ENCODE data around the gene BTBD17.

The BTBD17 gene

GRCh38 chr17:74389084-74389753, 27.6 kb upstream of the BTBD17 start:
- no peak for DNase-seq (ENCODE audit: low read depth in 1 of 2, low spot score in 1 of 2)

GRCh38 chr17:74387365-74388218, 25.9 kb upstream of the BTBD17 start:
- DNase-seq (ENCODE audit: low read depth in 1 of 2, low spot score in 1 of 2), result no peak

- DNase-seq (ENCODE audit: low read depth in 1 of 2, low spot score in 1 of 2), result no peak
Observed at GRCh38 chr17:74386386-74386785, 24.7 kb upstream of the BTBD17 start.

DNA sequence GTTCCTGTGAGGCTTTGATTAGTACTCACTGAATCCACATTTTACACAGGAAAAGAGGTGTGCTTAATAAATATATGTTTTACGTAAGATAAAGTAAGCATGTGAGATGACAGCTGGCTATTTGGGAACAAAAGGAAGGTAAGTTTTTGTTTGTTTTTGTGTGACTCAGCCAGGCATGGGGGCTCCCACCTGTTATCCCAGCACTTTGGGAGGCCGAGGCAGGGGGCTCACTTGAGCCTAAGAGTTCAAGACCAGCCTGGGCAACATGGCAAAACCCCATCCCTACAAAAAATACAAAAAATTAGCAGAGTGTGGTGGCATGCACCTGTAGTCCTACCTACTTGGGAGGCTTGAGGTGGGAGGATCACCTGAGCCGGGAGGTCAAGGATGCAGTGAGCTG, 23.5 kb upstream of the BTBD17 start:
- no peak for DNase-seq (ENCODE audit: low read depth in 1 of 2, low spot score in 1 of 2)

GRCh38 chr17:74383141-74383540, 21.5 kb upstream of the BTBD17 start:
- no peak for DNase-seq (ENCODE audit: low read depth in 1 of 2, low spot score in 1 of 2)

- no peak for DNase-seq (ENCODE audit: low read depth in 1 of 2, low spot score in 1 of 2)
Observed at GRCh38 chr17:74380959-74381808, 19.5 kb upstream of the BTBD17 start.

DNA sequence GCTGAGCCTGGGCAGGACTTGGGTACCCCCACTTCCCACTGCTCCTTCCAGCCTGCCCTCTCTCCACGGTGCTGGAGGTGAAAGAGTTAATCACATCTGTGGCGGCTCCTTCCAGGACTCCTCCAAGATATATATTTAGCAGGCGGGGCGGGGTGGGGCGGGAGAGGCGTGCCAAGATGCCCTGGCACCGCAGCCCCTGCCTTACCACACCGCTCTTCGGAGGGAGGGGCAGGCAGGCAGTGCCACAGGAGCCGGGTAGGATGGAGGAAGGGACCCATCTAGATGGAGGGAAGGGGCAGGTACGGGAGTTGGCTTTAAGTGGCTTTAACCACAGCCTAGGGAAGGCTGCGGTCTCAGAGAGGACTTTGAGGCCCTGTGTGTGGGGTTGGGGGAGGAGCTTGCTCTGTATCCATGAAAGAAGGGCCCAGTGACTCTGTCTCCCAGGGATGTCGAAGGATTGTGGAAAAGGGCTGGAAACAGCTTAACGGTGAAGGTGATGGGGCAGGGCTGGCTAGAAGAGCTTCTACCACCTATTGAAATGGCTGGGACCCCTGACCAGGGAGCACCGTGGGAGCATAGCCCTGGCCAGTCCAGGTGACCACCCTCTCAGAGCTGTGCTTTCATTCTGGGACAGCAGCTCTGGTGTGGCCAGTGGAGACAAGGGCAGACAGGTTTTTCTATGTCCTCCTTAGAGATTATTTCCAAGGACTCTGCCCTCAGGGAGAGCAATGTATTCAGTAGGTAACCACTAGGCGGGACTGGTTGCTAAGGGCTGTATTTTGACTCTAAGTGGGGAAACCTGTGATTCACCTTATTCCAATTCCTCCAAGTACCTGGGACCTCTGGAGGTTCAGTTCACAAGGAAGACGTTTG, 18.7 kb upstream of the BTBD17 start:
- DNase-seq (ENCODE audit: low read depth in 1 of 2, low spot score in 1 of 2), result no peak

DNA sequence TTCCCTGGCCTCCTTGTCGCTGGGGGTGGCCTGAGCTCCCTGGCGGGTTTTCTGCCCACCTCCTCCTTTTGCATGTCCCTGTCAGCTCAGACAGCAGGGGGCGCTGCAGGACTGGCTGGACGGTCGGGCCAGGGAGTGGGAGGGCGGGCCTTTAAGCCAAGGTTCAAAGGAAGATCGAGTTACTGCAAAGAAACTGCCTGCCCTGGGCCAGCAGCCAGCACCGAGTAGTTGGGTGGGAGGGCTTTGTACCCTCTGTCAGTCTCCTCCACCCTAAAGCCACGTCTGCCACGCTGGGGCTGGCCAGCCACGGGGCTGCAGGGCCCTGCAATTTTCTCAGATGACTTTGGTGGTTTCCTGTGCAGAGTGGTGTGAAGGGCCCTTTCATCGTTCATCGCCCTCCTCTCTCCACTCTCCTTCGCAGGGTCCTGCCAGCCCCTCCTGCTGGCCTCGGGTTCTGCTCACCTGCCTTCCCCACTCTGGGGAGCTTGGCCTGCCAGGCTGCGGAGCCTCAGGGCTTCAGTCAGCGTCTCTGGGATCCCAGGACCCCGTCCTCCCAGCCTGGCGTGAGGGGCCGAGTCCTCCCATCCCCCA, 17.9 kb upstream of the BTBD17 start:
- DNase-seq (ENCODE audit: low read depth in 1 of 2, low spot score in 1 of 2), result peak; percentile 79 to 88

- DNase-seq (ENCODE audit: low read depth in 1 of 2, low spot score in 1 of 2), result no peak
Observed at GRCh38 chr17:74374858-74375257, 13.2 kb upstream of the BTBD17 start.

DNA sequence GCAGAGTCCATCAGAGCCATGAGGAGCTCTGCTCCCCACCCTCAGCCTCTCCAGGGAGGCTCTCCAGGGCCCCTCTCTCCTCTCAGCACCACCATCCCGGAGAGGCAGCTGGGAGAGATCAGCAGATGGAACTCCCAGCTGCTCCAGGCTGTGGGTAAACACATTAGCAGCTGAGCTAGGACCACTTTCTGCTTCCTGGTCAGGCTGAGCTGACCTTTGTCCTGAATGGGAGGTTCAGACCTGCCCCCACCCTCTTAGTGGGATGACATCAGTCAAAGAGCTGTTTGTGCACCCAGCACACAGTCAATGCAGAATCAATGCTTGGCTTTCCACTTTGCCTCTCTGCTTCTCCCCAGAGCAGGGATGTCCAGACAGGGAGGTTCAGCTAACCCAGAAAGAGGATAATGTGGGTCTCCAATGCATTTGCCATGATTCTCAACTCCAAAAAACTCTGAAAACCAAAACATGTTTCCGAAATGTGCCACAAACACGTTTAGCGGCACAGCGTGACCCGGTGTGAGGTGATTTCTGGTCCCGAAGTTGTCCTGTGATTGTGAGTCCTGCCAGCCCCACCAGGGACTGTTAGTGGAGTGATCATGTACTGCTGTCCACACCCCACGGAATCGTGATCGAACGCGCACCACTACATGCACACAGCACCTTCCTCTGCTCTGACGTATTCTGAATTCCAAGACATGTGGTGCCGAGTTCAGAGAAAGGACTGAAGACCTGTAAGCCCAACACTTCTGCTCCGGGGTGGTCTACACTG, 12.4 kb upstream of the BTBD17 start:
- DNase-seq (ENCODE audit: low read depth in 1 of 2, low spot score in 1 of 2), result no peak

GRCh38 chr17:74372426-74372825, 10.8 kb upstream of the BTBD17 start:
- DNase-seq (ENCODE audit: low read depth in 1 of 2, low spot score in 1 of 2), result no peak

DNA sequence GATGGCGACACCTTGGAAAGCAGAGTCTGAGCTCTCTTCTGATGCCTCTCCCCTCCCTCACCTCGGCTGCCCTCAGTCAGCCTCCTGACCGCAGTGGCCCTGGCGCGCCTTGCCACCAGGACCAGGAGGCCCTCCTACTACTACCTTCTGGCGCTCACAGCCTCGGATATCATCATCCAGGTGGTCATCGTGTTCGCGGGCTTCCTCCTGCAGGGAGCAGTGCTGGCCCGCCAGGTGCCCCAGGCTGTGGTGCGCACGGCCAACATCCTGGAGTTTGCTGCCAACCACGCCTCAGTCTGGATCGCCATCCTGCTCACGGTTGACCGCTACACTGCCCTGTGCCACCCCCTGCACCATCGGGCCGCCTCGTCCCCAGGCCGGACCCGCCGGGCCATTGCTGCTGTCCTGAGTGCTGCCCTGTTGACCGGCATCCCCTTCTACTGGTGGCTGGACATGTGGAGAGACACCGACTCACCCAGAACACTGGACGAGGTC, 10.0 kb upstream of the BTBD17 start:
- DNase-seq (ENCODE audit: low read depth in 1 of 2, low spot score in 1 of 2), result no peak

GRCh38 chr17:74369665-74370490, 8.2 kb upstream of the BTBD17 start:
- DNase-seq (ENCODE audit: low read depth in 1 of 2, low spot score in 1 of 2), result no peak

DNA sequence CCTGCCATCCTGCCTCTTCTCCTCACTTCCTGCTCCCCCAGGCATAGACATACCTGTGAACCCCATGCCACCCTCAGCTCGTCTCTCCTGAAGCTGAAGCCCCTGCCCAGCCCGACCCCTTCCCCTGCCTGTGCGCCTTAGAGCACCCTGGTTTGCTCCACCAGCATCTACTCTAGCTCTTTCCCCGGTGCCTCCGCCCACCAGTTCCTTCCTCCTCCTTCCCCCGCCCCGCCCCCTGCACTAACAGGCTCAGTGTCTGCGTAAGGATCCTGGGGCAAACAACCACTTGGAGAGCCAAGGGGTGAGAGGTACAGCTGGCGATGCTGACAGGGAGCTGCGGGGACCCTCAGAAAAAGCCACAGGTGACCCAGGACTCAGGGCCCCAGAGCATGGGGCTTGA, 7.6 kb upstream of the BTBD17 start:
- peak; percentile 17 to 54 for DNase-seq (ENCODE audit: low read depth in 1 of 2, low spot score in 1 of 2)

DNA sequence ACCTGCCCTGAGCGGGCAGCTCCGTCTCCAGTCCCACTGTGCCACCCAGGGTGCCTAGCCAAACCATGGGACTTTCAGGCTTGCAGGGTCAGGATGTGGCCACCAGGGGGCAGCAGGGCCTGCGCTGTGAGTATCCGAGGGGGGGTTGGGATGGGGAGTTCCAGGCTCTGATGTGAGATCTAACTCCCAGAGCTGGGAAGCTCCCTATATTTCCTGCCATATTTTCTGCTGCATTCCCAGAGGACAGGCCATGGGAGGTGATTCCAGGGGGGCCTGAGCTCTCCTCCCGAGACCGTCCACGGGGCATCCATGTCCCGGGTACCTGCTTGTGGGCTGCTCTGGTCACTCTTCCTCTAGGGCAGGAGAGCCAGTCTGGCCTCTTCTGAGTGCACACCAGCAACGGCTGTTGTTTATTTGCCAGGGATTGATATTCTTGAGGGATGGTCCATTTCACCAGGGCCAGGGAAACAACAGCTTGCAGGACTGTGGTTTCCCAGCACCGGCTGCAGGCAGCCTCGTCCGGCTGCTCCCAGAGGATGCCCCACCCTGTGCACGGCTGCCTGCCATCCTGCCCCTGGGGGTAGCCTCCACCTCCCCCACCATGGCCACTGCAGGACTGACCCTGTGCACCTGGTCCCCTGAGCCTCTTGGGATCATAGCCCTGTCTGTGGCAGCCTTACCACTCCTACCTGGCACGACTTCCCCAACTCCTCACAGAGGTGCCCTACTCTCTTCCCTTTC, 6.8 kb upstream of the BTBD17 start:
- peak; percentile 58 to 64 for DNase-seq (ENCODE audit: low read depth in 1 of 2, low spot score in 1 of 2)

DNA sequence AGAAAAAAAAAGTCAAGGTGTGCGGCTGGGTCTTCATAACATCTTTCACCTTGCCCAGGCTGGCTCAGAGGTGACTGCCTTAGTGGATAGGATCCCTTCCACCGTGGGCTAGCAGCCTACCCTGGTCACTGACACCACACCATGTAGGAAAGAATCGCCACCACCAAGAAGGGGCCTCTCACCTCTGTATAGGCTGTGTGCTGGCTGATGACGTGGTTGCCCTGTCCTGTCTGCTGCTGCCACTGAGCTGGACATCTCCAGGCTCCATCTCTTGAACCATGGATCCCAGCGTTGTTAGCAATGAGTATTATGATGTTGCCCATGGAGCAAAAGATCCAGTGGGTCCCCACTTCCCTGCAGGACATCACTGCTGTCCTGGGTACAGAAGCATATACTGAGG, 5.5 kb upstream of the BTBD17 start, which contains the start of gene GPR142:
Gene GPR142 (plus strand): TSS at position 301 of the 400 bp plus-strand sequence. CDS start 2,035 bp downstream, outside the sequence.
- DNase-seq (ENCODE audit: low read depth in 1 of 2, low spot score in 1 of 2), result no peak

DNA sequence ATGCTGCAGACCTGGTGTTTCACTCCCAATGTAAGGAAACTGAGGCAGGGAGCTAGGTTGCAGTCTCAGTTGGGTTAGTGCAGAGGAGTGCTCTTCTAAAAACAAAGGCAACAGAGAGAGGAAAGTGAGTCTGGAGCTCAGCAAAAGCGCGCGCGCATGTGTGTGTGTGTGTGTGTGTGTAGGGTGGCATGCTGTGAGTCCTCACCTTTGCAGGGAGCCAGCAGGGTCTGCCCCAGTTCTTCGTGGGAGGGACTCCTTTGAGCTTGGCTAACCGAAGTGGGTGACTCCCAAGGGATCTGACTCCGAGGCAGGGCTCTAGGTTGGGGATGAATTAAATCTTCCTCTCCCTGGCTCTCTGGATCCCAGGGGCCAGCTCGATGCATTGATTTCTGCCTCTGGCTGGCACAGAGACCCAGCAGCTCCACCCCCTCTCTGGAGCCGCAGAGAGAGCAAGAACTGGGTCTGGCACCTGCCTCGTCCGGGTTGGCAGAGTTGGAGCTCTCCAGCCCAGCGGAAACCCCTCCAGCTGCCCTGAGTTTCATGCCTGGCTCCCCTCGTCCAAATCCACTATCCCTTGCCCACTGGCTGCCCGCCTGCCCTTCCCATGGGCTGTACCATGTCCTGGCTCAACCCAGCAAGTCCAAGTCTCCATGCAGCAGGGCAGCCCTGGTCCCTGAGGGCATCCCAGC, 1.3 kb upstream of the BTBD17 start:
- no peak for DNase-seq (ENCODE audit: low read depth in 1 of 2, low spot score in 1 of 2)
